Measurements from ENCODE around the gene KCNK15.

KCNK15 gene

DNA sequence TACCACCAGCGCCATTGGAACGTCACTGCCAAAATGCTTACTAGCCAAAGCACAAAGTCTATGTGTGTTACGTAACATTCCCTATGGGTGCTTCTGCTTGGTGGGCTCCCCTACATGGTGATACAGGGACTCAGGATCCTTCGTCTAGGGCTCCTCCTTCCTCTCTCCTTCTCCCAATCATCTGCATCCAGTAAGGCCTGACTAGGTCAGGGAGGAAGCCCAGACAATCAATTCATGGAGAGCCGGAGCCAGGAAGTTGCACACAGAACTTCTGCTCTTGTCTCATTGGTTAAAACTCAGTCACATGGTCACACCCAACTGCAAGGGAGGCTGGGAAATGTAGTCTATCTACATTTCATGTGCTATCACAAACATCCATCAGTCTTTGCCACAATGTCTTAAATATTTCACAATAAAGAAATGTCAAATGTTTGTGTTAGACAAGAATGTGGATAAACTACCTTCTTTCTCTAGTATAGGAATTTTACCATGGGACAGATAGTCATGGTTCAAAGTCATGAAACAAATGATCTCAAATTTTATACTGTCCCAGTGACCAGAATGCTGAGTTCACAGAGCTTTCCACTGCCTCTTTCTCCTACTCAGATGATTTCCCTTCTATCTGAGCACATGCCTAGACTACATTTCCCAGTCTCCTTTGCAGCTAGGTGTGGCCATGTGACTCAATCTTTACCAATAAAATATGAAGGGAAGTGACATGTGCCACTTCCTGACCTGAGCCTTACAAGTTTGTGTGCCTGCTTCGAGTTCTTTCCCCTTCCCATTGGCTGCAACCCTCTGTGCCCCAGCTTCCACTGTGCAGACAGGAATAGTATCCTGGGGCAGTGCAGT is 9.3 kb upstream of the KCNK15 start:
- DNase-seq (ENCODE audit: low read depth): no peak

DNA sequence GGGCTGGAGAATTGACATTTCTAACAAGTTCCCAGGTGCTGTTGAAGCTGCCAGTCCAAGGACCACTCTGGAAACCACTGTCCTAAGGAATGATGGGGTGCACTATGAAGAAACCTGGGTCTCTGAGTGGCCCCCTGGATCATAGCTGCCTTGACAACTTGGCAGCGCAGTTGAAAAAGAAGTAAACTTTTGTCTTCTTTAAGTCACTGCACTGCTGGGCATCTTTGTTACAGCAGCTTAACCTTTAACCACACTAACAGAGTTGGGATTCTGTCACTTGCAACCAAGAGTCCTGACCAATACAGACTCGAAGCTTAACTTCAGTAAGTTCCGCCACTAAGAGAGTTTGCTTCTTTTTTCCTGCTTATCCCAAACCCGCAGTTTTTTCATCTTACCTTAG is 8.5 kb upstream of the KCNK15 start:
- no peak for DNase-seq (ENCODE audit: low read depth)

DNA sequence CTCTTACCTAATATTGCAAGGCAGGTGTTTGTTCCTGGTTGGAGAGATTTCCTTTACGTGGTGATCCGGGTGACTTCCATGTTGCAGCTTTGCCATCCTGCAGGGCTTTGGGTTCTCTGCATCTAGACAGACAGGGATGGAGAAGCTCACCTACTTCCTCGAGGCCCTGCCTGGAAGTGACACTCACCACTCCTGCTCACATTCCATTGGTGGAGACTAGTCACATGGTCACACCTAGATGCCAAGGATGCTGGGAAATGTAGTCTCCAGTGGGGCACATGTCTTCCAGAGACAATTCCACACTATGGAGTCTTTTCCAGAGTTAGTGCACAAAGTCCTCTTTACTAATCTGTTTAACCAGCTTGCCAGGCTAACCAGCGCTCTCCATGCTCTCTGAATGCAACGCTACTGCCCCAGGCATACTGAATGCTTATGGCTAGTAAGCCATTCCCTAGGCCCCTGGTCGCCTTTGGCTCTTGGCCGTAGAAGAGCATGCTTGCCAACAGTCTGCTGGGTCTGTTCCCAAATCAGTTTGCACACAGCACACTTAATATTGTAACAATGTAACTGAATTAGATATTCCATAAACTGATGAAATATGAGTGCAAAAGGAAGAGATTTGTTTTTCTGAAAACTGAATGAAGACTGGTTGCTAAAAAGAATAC is 6.7 kb upstream of the KCNK15 start:
- DNase-seq (ENCODE audit: low read depth): no peak

DNA sequence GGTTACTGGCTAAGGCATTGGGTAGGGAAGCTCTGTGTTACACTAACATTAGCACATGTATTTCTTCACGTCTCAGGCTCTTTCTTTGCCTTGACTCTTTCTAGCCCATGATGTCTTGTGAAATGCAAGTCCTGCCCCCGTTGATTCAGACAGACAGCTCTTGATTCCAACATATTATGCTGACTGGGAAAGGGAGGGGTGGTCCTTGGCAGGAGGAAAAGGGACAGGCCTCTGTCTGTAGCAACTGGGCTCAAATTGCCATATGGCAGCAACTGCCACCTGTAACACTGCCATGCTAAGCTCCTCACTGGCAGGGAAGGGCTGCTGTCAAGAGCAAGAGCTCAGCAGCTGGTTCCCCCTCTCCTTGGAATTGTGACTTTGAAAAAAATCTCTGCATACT is 5.7 kb upstream of the KCNK15 start:
- DNase-seq (ENCODE audit: low read depth): no peak

DNA sequence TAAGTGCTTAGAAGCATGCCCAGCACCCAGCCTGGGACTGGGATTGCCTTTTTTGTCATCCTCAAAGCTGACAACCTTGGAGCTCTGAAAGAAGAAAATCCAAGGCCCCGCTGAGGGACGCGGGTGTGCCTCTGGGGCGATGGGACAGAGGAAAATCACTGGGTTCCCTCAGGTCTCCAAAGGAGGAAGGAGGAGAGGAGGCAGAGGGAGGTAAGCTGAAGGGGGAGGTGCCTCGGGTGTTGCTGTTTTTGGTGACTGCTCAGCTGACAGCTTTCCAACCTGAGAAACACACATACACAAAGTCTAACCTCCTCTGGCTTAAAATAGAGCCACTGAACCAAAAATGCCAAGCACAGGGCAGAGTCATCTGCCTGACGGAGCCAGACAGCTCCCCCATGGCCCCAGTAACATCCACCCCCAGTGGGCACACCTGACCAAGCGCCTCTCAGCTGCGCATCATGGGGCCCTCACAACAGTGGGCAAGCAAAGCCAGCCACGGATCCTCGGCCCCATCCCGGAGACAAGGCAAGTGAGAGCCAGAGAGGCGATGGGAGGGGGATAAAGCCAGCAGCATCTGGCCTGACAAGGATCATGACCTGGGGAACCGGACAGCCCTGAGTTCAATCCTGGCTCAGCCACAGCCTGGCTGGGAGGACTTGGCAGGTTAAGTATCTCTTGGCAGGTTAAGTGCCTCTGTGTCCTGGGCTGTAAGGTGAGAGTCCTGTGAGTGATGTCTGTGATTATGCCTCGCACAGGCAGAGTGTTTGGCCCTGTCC is 3.2 kb upstream of the KCNK15 start:
- no peak for DNase-seq (ENCODE audit: low read depth)

DNA sequence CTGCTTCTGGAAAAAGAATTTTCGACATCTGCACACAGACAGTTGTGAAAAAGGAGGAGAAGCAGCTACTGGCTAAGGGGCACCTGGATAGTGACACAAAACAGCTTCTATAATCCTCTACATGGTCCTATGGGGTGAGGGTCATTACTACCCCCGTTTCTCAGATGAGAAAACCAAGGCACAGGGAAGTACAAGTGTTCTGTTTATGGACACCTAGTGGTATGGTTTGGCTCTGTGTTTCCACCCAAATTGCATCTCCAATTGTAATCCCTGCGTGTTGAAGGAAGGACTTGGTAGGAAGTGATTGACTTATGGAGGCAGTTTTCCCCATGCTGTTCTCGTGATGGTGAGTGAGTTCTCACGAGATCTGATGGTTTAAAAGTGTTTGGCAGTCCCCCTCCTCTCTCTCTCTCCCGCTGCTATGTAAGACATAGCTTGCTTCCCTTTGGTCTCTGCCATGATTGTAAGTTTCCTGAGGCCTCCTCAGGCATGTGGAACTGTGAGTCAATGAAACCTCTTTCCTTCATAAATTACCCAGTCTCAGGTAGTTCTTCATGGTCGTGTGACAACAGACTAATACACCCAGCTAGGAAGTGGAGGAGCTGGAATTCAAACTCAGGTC is 2.5 kb upstream of the KCNK15 start:
- no peak for DNase-seq (ENCODE audit: low read depth)

DNA sequence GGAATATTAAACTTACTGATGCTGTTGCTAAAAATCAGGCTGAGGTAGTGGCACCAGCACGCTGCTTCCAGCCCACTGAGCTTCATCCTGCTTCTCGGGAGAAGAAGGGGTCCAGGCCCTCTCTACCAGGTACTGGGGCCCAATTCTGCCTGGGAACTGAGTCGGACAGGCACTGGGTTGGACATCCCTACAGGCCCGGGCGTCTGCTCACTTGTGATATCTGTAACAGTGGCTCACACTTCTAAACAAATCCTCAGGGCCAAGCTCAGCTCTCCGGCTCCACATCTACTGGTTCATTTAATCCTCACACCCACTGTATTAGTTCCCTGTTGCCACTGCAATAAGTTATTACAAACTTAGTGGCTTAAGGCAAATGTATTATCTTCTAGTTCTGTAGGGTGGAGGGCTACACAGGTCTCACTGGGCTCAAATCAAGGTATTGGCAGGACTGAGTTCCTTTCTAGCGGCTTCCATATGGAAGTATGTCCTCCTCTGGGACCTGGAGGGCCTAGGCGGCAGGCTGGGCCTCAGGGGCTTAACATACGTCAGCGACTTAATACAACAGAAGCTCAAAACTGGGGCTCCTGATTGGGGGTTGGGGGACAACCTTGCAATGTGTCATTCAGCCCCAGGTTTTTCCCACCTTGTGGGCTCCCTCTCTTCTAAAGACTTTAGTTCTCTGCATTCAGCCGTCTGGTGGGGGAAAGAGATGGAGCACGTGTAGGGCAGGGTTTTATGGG is 1.6 kb upstream of the KCNK15 start:
- no peak for DNase-seq (ENCODE audit: low read depth)

DNA sequence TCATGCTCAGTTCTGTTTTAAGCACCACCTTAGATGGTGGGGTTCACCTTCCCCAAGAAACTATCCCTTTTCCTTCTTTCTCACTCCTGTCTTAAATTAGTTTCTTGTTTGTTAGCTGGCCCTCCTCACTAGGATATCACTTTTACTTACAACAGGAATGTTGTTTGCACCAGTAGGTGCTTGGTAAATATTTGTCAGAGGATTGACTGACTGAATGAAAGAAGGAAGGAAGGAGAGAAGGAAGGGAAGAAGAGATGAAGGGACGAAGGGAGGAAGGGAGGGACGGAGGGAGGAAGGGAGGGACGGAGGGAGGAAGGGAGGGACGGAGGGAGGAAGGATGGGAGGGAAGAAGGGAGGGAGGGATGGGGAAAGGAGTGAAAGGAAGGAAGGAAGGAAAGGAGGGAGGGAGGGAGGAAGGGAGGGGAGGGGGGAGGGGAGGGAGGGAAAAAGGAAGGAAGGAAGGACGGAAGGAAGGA is 505 bp upstream of the KCNK15 start:
- no peak for DNase-seq (ENCODE audit: low read depth)

DNA sequence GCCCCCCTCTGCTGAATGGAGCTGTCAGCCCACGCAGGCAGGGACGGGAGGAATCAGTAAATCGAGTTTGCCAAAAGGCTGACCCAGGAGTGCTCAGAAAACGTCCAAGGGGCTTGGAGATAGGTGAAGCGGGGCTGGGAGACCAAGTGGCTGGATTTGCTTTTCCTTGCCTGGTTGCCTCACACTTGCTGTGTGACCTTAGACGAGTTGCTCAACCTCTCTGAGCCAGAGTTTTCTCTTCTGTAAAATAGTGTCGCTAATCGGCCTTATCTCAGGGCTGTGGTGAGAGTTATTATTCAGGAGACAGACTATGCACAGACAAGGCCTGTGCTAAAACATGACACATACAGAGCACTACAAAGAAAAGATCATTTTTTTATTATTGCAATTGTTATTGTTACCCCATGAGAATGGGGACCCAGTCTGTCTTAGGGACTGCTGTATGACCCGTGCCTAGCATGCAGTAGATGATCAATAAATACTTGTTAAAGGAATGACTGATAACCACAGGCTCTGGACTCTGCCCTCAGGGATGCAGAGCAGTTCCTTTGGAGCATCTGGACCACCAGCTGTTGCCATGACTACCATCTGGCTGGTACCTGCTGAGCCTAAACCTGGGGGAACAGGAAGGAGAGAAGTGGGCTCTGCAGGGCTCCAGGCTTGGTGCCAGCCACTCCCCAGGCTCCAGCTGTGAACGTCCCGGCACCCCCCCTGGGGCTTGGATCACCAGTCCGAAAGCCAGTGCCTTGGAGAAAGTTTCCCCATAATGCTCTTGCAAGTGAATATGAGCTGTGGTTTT is 901 bp downstream of the KCNK15 start:
- DNase-seq (ENCODE audit: low read depth): no peak

DNA sequence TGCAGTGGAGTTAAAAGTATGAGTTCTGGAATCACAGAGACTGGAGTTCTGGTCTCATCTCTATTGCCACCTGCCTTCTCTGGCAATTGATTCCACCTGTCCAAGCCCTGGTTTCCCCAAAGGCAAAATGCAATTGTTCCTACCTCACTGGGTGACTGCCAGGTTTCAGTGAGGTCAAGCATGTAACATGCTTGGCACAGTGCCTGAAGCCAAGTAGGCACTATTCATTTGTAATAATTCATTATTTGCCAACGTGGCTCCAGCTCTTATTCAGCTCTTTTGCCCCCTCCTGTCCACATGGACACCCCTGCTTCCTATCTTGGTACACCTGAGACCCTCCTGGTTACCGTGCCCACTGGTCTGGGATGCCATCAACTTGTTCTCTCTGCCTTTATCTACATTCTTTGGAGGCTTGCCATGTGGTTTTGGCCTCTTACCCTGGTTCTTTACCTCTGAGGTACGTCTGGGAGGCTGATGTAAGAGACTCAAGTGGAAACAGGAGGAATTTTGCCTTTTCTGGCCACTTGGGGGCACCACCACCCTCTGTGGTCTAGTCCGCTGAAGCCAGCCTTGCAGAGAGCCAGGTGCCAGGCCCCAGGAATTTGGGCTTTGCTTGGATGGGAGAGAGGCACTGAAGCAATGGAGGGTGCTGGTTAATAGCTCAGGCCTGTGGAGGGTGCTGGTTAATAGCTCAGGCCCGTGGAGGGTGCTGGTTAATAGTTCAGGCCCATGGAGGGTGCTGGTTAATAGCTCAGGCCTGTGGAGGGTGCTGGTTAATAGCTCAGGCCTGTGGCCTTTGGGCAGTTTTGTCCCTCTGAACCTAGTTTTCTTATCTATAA is 1.7 kb downstream of the KCNK15 start:
- no peak for DNase-seq (ENCODE audit: low read depth)

DNA sequence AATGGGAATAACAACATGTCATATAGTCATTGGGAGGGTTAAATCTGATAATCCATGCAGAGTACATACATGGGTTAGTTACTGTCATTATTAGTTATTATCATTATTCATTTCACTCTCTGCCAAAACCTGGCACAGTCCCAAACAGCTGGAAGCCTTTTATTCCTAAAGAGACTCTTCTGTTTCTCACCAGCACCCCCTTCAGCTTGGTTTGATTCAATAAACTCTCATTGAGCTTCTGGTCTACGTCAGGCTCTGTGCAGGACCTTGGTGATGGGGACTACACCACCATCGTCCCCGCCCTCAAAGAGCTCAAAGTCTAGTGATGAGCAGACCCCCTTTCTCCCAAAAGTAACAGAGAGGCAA is 2.3 kb downstream of the KCNK15 start:
- DNase-seq (ENCODE audit: low read depth): no peak

DNA sequence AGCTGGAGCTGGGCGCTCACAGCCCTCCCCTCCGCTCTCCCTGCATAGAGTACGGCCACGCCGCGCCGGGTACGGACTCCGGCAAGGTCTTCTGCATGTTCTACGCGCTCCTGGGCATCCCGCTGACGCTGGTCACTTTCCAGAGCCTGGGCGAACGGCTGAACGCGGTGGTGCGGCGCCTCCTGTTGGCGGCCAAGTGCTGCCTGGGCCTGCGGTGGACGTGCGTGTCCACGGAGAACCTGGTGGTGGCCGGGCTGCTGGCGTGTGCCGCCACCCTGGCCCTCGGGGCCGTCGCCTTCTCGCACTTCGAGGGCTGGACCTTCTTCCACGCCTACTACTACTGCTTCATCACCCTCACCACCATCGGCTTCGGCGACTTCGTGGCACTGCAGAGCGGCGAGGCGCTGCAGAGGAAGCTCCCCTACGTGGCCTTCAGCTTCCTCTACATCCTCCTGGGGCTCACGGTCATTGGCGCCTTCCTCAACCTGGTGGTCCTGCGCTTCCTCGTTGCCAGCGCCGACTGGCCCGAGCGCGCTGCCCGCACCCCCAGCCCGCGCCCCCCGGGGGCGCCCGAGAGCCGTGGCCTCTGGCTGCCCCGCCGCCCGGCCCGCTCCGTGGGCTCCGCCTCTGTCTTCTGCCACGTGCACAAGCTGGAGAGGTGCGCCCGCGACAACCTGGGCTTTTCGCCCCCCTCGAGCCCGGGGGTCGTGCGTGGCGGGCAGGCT is 4.6 kb downstream of the KCNK15 start:
- DNase-seq (ENCODE audit: low read depth): no peak

DNA sequence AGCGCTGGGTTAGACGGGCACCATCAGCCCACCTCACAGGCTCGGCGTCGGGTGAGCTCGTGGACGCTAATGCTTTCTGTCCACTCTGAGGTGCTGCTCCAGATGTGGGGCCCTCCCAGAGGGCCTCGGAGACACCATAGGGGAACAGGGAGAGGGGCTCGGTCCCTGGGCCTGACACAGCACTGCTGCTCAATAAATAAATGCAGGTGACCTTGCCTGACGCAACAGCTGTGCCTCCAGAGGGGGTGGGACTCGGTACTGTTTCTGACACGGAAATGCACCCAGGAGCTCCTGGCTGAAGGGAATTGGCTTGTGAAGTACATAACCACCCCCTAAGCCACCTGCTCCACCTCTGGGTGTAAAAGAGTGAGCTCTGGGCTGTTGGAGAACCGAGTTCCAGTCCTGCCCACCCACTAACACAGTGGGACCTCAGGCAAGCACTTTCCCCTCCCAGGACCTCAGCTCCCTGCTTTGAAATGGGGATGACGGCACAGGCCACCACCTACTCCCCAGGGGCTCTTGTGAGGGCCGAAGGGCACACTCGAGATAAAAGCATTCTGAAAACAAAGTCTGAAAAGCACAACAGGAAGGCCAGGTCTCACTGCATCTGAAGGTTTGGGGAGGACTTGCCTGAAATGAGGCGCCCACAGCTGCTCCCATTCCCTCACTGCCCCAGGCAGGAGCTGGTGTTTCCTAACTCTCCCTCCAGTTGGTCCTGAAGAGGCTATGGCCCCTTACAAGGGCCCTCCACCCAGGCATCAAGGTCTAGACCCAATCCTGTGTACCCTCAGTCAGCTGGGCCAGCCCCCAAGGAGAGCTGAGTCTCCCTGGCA is 6.7 kb downstream of the KCNK15 start:
- no peak for DNase-seq (ENCODE audit: low read depth)

DNA sequence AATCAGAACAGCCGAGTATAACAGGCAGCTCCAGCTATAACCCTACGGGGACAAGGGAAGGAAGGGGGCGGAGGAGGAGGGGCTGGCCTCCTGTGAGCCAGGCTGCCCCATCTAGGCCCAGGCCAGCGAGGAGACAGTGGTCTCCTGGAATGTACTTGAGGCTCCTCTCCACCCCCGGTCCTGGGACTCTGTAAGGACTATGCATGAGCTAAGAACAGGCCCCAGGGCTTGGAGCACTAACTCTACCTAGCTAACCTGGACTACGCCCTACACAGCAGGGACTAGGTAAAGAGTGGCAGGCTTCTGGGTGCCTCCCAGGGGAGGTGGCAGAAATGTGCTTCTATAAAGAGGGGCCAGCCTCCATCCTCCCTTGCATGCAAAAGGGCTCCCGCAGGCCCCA is 8.9 kb downstream of the KCNK15 start:
- no peak for DNase-seq (ENCODE audit: low read depth)

DNA sequence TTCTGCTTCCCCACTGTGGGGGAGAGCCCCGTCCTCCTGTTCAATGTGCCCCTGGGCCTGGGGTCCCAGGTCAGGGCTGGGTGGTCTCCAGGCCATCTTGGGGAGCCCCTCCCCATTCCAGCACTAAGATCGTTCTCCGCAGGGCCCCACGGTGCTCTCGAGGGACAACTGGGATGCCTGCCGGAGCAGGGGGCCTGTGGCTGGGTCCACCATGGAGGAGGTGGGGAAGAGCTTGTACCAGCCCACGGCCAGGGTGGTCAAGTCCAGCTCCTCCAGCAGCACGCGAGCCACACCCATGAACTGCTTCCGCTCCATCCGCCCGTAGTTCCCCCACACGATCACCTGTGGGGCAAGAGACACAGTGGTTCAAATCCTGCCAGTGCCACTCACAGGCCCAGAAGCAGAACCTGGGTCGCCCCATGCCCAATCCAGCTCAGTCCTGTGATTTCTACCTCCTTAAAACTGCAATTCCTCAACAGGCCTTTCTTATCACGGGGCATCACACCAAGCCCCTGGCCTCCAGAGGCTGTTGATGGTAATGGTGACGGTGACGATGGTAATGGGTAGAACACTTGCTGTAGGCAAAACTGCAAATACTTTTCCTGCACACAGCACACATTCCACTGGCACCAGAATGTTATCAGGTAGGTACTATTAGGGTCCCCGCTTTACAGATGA is 10.5 kb downstream of the KCNK15 start:
- DNase-seq (ENCODE audit: low read depth): no peak

DNA sequence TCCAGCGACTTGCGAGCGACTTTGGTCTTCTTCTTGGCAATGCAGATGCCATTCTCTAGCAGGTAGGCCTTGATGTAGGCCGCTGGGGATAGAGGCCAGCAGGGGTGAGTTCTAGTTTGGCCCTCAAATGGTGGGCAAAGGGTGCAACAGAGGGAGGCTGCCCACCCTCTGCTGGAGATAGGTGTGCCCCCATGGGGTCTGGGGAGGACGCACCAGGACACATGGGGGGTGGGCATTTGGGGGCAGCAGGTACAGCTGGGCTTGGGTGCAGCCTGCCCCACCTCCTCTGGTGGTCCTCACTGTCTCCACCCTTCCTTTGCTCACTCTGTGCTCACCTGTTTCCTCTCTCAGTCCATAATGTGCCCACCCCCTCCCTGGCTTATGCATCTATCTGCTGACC is 11.3 kb downstream of the KCNK15 start:
- DNase-seq (ENCODE audit: low read depth): no peak

DNA sequence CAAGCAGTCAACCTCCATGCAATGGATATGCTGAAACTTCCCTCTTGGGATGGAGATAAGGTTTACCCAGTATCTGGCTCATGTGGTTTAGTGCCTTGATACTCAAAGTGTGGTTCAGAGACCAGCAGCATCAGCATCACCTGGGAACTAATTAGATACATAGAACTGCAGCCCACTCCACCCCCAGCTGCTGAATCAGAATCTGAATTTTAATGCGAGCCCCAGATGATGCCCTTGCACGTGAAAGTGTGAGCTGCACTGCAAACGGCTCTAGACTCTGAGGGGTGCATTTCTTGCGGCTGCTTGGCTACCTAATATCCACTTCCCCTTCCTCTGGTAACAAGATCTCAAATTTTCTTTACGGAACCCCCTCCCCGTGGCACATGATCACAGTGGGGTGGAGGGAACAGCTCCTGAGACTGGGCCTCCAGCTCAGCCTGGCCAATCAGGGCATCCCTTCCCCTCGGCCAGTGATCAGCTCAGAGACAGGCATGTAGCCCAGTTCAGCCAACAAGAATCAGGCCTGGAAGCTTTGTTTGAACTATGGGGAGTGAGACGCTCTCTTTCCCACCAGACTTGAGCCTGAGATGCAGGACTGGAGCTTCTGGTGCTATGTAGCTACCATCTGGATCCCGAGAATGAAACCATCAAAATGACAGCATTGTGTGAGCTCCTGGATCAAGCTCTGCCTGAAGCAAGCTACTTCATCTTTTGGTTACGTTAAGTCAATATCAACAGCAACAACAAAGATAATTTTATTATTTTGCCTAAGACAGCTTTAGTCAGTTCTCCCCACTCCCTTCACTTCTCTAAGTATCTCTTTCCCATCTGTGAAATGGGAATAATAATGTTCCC is 12.8 kb downstream of the KCNK15 start:
- DNase-seq (ENCODE audit: low read depth): no peak

Measured in non-pigmented ciliary epithelial cell (primary cell).